HG03575 (cell line): ENCODE results near the gene KRTAP12-1.
"Not testable (repeated sequence)": the region's sequence is repeated elsewhere in the genome, so short reads cannot be mapped to it uniquely, and the experiment has no call there.

Experiments used
- ATAC-seq: cut with Tn5 transposase; IDR thresholded peaks from one replicate; pipeline ENCODE4 v1.9.1; 2021; ENCODE audit not compliant: unreplicated experiment, insufficient number of reproducible peaks, low FRiP score; ENCODE audit errors: extremely low read depth

KRTAP12-1 gene

GRCh38 chr21:44653123-44653522 is 28.8 kb downstream of the KRTAP12-1 start:
- no peak for ATAC-seq

GRCh38 chr21:44650973-44651675 is 30.8 kb downstream of the KRTAP12-1 start:
- no peak for ATAC-seq

- no peak for ATAC-seq
Measured at GRCh38 chr21:44650265-44650972, 31.5 kb downstream of the KRTAP12-1 start.

GRCh38 chr21:44649521-44650100 is 32.4 kb downstream of the KRTAP12-1 start:
- ATAC-seq: no peak

GRCh38 chr21:44648557-44649311 is 33.2 kb downstream of the KRTAP12-1 start:
- no peak for ATAC-seq

GRCh38 chr21:44647222-44647552 is 34.8 kb downstream of the KRTAP12-1 start:
- ATAC-seq: no peak

GRCh38 chr21:44646366-44647221 is 35.4 kb downstream of the KRTAP12-1 start, which contains the start of gene KRTAP10-11:
Gene KRTAP10-11, plus strand, starts transcription at chr21:44646414. Its CDS starts 45 bp downstream, at chr21:44646459.
- not testable (repeated sequence) for ATAC-seq

GRCh38 chr21:44644878-44645277 is 37.1 kb downstream of the KRTAP12-1 start:
- no peak for ATAC-seq

GRCh38 chr21:44643741-44644310 is 38.1 kb downstream of the KRTAP12-1 start:
- no peak for ATAC-seq

- ATAC-seq: no peak
Measured at GRCh38 chr21:44640761-44641160, 41.2 kb downstream of the KRTAP12-1 start.

- ATAC-seq: no peak
Measured at GRCh38 chr21:44639331-44639655, 42.7 kb downstream of the KRTAP12-1 start.

- ATAC-seq: not testable (repeated sequence)
Measured at GRCh38 chr21:44638506-44639330, 43.2 kb downstream of the KRTAP12-1 start.

GRCh38 chr21:44637851-44638348 is 44.1 kb downstream of the KRTAP12-1 start:
- ATAC-seq: not testable (repeated sequence)

- no peak for ATAC-seq
Measured at GRCh38 chr21:44637018-44637850, 44.7 kb downstream of the KRTAP12-1 start, which contains the start of gene KRTAP10-10. Gene KRTAP10-10, plus strand, starts transcription at chr21:44637356. Its CDS starts 62 bp downstream, at chr21:44637418.

GRCh38 chr21:44636209-44637017 is 45.5 kb downstream of the KRTAP12-1 start:
- ATAC-seq: no peak

GRCh38 chr21:44632067-44632466 is 49.9 kb downstream of the KRTAP12-1 start:
- ATAC-seq: no peak
